Cerebellar cortex (tissue), 1 donor: ENCODE data around the gene FMNL2.
A peak's percentile ranks its signal among the peaks of the same experiment; 100 is the strongest.
"Not testable (repeated sequence)": the region's sequence is repeated elsewhere in the genome, so short reads cannot be mapped to it uniquely, and the experiment has no call there.

ENCODE experiments used
- DNase-seq: peaks from one replicate; pipeline ENCODE4 v3.0.0-alpha.2; 2015; ENCODE audit warnings: low spot score

The FMNL2 gene

DNA sequence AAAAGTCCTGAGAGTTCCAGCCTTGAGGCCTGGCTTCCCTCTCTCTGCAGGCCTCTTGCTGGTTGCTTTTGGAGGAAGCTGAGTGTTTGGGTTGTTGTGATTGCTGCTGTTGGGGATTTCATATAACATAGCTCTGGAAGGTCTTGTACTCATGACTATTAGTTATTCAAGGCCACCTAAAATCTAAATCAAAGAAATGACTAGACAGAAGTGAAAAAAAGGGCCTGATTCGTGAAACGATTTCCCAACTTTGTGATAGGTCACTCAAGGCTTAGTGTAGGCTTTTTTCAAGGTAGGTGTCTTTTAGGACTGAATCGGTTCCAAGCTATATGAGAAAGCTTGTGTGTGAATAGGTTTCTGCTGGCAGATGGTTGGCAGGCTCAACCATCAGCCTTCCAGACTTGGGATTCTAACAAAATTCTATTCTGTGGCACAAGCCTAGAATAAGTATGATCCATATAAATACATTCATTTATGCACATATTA is 164.4 kb downstream of the FMNL2 start:
- DNase-seq = peak; percentile 82

DNA sequence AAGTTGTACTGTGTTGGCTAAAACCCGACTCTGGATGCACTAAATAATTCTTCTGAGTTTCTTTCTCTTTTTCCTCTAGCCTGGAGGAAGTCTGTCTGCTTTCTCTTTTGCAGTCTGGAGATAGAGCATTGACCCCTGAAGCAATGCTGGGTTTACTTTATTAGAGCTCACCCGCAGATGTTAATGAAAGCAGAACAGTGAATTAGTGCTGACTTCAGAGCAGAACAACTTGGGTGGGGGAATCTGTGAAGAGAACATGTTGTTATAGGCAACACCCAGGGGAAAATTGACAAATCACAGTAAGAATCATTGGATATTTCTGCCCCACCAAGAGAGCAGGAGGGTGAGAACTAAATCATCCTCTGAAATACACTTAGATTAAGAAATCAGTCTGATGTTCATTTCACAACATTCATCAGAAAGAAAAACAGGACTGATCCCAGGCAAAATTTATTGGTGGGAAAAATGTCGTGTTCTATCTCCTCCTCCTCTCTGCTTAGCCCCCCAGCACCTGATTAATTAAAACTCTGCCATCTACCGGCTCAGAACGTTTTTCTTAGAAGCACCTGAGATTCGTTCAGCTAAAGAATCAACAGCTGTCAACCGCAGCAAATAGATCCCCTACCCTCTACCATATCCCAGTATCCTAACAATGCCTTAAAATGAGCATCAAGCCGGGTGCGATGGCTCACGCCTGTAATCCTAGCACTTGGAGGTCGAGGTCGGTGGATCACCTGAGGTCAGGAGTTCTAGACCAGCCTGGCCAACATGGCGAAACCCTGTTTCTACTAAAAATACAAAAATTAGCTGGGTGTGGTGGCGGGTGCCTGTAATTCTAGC is 165.1 kb downstream of the FMNL2 start:
- no peak for DNase-seq

DNA sequence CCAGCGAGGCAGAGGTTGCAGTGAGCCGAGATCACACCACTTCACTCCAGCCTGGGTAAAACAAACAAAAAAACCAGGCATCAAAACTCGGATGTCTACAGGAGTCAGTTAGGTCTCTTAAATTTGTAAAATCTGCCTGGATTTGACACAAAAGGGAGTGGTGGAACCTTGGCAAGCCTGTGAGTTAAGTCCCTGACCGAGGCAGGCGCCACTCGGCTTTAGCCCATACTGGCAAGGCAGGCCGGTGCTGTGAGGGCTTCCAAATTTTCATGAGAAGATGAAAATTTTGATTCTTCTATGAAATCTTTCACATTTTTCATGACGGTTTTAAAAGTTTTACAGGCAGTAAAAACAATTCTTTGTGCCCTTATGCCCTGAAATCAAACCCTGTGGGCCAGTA is 165.8 kb downstream of the FMNL2 start:
- no peak for DNase-seq

- no peak for DNase-seq
Observed at GRCh38 chr2:152501666-152502065, 166.7 kb downstream of the FMNL2 start.

- DNase-seq = no peak
Observed at GRCh38 chr2:152504618-152505017, 169.6 kb downstream of the FMNL2 start.

DNA sequence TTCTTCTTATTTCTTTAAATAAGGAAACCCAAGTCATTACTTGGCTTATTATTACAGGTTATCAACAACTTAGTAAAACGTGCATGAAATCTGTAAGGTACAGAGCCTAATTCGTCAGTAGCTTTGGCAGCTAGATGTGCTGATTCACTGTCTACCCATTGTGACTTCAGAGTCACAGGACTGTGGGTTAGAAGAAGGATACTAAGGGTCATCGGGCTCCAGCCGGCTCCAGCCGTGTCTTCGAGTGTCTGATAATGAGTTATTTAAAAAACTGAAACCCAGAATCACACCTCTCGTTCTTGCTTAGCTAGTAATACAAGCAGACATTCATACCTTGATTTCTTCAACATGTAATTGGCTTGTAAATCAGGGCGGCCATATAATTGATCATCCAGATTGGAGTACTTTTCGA is 170.5 kb downstream of the FMNL2 start:
- no peak for DNase-seq

DNA sequence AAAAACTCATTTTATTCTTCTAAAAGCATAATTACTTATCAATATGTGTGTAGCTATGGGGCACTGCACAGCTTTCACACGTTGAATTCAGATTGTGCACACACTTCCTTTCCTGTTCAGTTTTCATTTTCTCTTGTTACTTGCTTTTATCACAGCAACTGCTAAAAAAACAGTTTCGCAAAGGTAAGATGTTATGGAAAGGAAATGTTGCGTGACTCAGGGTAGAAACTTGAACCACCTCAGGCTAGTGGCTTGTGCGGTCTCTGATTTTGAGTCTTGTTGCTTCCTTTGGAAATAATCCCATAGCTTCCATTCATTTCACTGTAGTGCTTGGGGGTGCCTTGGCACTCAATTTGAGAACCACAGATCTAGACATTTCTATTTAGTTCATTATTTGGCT is 171.9 kb downstream of the FMNL2 start:
- no peak for DNase-seq

GRCh38 chr2:152507907-152508306 is 172.9 kb downstream of the FMNL2 start:
- no peak for DNase-seq

- DNase-seq = no peak
Observed at GRCh38 chr2:152508446-152508845, 173.5 kb downstream of the FMNL2 start.

DNA sequence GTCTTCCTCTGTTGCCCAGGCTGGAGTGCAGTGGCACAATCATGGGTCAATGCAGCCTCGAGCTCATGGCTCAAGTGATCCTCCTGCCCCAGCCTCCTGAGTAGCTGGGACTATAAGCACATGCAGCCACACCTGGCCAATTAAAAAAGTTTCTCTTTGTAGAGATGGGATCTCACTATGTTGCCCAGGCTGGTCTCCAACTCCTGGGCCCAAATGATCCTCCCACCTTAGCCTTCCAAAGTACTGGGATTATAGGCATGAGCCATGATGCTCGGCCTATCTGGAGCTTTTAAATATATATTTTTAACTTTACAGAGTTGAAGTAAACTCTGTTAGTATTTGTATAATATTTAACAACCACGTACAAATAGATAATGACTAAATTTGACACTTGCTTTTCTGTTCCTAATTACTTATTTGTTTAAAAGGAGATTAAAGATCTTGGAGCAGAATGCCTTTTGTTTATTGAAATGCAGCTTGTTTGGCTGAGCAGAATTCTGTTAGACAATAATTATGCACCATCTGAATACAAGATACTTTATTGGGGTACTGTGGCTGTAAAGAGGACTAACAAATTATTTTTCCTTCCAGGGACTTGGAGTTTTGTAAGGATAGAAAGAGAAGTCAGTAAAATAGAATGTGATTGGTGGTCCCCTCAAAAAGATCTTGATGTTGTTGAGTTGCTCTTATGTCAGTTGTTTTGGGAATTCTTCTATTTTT is 175.0 kb downstream of the FMNL2 start:
- no peak for DNase-seq

GRCh38 chr2:152510621-152511020 is 175.6 kb downstream of the FMNL2 start:
- no peak for DNase-seq

GRCh38 chr2:152511981-152512380 is 177.0 kb downstream of the FMNL2 start:
- no peak for DNase-seq

DNA sequence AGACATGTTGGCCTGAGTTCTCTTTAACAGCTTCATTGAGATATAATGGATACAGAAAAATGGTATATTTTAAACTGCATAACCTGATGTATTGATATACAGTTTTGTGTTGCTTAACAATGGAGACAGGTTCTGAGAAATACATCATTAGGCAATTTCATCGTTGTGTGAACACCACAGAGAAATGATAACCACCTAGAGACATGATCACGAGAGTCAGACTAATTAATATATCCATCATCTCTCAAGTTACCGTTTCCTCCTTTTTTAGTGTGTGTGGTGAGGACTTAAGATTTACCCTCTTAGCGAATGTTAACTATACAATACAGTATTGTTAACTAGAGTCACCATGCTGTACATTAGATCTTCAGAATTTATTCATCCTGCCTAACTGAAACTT is 178.1 kb downstream of the FMNL2 start:
- no peak for DNase-seq

GRCh38 chr2:152513681-152514080 is 178.7 kb downstream of the FMNL2 start:
- peak; percentile 97 for DNase-seq

DNA sequence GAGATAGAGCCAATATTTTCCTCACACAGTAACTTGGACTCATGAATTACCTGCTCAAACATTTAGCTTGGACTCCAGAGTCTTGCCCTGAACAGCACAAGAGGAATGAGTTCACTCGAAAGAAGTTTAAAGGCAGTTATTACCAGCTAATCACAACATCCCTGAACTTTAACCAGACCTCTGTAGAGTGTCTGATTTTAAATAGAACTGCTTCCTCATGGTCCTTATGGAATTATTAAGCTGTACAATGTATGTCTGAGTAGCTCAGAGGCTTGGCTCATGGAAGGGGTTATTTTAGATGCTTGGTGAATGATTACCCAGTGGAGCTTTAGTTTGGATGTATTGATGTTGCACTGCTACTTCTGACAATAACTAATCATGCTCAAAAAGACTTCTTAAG is 183.1 kb downstream of the FMNL2 start:
- no peak for DNase-seq

DNA sequence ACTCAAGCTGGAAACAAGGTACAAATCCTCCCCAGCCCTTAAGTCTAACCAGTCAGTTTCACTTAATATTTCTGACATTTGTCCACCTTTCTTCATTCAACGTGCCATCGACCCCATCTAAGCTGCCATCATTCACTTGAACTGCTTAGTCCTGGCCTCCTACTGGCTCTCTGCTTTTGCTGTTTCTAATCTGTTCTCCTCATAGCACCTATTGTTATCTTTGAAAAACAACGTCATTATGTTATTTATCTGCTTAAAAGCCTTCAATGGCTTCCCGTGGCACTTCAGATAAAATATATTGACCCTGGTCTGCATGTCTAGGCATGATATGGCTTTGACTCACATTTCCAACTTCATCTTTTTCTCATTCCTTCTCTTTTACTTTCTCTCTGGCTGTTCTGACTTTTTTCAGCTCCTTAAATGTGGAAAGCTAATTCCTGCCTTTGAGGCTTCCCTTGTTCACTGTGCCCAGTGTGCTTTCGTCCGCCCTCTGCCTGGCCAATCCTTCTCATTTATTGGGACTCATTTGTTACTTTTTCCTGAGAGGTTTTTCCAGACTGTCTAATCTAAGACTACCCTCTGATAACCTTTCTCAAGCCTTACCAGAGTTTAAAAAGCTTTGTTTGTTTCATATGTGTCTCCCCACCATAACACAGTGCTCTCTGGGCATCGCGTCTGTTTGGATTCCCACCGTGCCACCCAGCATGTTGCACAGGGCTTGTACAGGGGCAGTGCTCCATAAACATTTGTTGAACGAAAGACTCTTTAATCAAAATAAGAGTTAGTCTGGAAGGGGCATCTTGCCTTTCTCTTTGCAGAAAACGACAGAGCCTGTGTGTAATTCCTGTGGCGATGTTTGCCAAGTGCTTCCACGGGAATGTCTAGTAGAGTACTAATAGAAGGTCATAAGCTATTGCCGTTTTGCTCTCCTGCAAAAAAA is 183.9 kb downstream of the FMNL2 start:
- peak; percentile 74 for DNase-seq

DNA sequence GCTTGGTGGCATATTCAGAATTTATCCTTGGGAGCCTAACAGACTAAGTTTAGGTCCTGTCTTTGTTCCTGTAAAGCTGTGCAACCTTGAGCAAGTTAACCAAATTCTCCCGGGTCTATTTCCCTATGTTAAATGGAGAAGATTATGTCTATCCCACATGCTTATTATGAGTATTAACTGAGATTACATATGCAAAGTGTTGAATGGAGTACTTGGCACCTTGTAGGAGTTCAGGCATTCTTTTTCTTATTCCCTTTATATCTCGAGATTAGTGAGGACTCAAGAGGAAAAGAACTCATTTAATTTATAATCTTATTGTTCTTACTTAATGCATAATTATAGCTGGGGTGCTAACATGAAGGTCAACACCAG is 184.6 kb downstream of the FMNL2 start:
- DNase-seq = no peak

DNA sequence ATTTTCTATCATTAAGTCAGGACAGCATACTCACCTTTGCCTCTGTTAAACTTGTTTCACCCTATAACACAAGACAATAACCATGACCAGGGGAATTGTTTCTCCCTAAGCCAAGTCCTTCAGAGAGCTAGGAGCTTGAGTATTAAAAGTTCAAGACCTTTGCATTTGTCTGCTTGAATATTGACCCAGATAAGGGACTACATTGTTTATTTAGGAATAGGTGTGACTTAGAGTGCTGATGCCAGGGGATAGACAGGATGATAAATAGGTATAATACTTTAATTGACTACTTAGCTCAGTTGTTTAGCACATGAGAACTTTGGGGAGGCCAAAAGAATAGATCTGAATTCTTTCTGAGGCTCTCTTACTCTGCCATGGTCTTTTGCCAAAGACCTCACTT is 185.8 kb downstream of the FMNL2 start:
- DNase-seq = no peak

- not testable (repeated sequence) for DNase-seq
Observed at GRCh38 chr2:152522446-152522845, 187.5 kb downstream of the FMNL2 start.

DNA sequence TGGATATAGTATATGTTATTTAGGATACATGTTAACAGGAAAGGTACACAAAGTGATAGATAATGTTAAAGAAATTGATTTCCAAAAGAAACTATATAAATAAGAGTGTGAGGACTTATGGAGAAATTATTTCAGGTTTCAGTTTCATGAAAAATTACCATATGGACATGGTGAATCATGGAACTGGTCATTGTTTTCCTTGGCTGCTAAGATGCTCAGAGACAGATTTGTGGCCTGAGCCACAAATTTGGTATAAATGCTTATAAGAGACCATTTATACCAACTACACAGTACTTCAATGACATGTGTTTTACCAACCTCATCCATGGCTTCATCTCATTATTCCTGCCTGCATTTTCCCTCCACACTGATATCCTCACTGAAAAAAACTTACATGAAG is 188.1 kb downstream of the FMNL2 start:
- DNase-seq = no peak

DNA sequence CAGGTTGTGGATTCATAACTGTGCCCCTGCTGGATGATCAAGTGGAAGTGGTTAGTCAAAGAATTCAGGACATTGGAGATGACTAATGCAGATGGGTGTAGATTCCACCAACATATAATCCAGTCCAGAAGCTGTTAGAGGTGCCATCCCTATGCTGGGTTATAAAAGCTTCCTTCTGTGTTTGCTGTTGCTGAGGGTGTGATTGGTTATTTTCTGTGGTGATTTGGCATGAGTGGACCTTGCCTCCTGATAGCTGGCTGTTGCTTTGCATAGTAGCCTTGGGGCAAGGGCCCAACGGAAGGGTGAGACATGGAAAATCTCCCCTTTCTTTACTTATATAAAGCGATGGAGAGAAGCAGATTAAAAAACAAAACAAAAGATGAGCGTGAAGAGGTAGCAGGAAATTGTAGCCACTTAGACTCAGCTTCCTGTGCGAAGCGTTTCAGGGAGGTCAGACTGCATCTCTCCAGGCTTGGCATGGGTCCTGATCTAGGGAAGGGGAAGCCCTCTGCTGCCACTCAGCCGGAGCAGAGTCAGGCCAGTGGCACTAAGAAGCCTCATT is 190.4 kb downstream of the FMNL2 start:
- peak; percentile 80 for DNase-seq
